ENCODE results near the gene ERGIC1. TPM values are rescaled to one million over a fixed set of nuclear protein-coding genes. Genes with fewer than 3 reads are reported as not detected.
A peak's percentile ranks its signal among the peaks of the same experiment; 100 is the strongest.

Gene ERGIC1
- total and polyA plus RNA-seq, 2 of the 8 experiments (the other 6 are each of a cell fraction or from before 2014, with no cell fraction given), result 95.3 to 106 TPM

DNA sequence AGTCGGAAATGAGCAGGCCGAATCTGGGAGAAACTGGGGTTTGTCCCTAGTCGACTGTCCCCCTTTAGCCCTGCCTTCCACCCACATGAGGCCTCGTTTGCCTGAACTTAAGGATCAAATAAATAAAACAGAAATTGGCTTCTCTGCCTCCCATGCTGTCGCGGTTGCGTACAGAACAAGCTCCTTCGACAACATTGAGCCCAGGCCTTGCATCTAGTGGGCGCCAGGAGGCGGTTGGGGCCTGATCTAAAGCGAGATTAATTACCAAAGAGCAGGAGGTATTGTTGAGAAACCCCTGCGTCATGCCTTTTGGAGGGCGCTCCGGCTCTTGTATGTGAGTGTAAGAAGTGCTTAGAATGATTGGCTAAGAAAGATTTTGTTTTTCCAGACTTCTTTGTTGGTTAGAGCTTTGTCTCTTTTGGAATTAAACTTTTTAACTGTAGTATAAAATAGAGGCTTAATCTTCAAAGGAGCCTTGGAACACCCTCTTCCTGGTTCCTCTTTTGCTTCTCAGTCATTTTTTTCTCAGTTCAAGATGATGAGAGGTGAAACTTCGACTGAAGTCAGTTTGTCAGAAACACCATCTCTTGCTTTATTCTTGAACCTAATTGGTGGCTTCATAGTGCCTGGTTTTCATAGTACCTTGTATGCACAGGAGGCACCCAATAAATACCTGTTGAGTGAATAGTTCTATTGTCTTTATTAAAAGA lies 150.3 kb downstream of the ERGIC1 start (continued):
- TF ChIP-seq SIN3A (conservative IDR thresholded peaks at IDR 0.05 in 1 of 2, IDR thresholded peaks at IDR 0.05 in 1 of 2; ENCODE audit: low read depth in 1 of 2, low read length in 2 of 2) (no peak), ASH2L (IDR thresholded peaks at IDR 0.05; ENCODE audit: low read length) (no peak), RNF2 (IDR thresholded peaks at IDR 0.05; ENCODE audit: borderline replicate concordance, low read depth, low read length, missing control alignments, poor library complexity, severe bottlenecking) (no peak), FOSL1 (IDR thresholded peaks at IDR 0.05; ENCODE audit: insufficient read depth, low read depth, low read length) (no peak), KDM1A (IDR thresholded peaks at IDR 0.05; ENCODE audit: borderline replicate concordance, low read length) (no peak), YY1 (IDR thresholded peaks at IDR 0.05; ENCODE audit: low read depth, low read length) (0 out of 2 replicates have a peak, but pooled peaks have one; percentile 13), CTBP2 (IDR thresholded peaks at IDR 0.05; ENCODE audit: borderline replicate concordance, insufficient read depth, insufficient read length, low read length) (no peak), RAD21 (IDR thresholded peaks at IDR 0.05 in 1 of 2, conservative IDR thresholded peaks at IDR 0.05 in 1 of 2; ENCODE audit: low read depth in 2 of 2, low read length in 2 of 2) (peak; percentile 56 to 69), RFX5 (IDR thresholded peaks at IDR 0.05; ENCODE audit: borderline replicate concordance, low read depth, low read length) (no peak), JUND (IDR thresholded peaks at IDR 0.05; ENCODE audit: low read length) (no peak), CEBPB (IDR thresholded peaks at IDR 0.05; ENCODE audit: low read depth, low read length) (peak; percentile 44; the same call in 1 of the 2 replicates), NRF1 (IDR thresholded peaks at IDR 0.05; ENCODE audit: low read depth, low read length) (no peak), TEAD4 (IDR thresholded peaks at IDR 0.05; ENCODE audit: low read depth, low read length) (no peak), CHD2 (IDR thresholded peaks at IDR 0.05; ENCODE audit: low read length) (no peak), BCL11A (IDR thresholded peaks at IDR 0.05; ENCODE audit: low read depth in 2 of 2, low read length in 2 of 2) (no peak), SP1 (IDR thresholded peaks at IDR 0.05; ENCODE audit: low read depth, low read length) (no peak), SIX5 (IDR thresholded peaks at IDR 0.05; ENCODE audit: low read depth, low read length) (no peak), EP300 (IDR thresholded peaks at IDR 0.05; ENCODE audit: borderline replicate concordance in 1 of 2, low read depth in 2 of 2, low read length in 2 of 2) (no peak), SIRT6 (IDR thresholded peaks at IDR 0.05; ENCODE audit: low read length) (no peak), SP4 (IDR thresholded peaks at IDR 0.05; ENCODE audit: low read length) (no peak), TCF12 (IDR thresholded peaks at IDR 0.05; ENCODE audit: low read depth, low read length) (no peak), GABPA (IDR thresholded peaks at IDR 0.05; ENCODE audit: borderline replicate concordance, insufficient read depth, low read length) (no peak)
- TF ChIP-seq, protein P1, sequence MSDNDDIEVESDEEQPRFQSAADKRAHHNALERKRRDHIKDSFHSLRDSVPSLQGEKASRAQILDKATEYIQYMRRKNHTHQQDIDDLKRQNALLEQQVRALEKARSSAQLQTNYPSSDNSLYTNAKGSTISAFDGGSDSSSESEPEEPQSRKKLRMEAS (IDR thresholded peaks at IDR 0.05), result peak; percentile 62
- TF ChIP-seq, protein P2, sequence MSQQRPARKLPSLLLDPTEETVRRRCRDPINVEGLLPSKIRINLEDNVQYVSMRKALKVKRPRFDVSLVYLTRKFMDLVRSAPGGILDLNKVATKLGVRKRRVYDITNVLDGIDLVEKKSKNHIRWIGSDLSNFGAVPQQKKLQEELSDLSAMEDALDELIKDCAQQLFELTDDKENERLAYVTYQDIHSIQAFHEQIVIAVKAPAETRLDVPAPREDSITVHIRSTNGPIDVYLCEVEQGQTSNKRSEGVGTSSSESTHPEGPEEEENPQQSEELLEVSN (IDR thresholded peaks at IDR 0.05), result no peak
